Body of pancreas (tissue), 4 donors: Measurements from ENCODE around the gene APOC4. TPM values are rescaled to one million over a fixed set of nuclear protein-coding genes. Genes with fewer than 3 reads are reported as not detected.

Experiments
- ATAC-seq: fragments of 150-250 bp; one replicate; pipeline ENCODE4 v1.9.1; 2016
- DNase-seq, 4 donors: peaks; one replicate each; pipeline ENCODE4 v3.0.0-alpha.2; 2019
- H3K27ac ChIP-seq, 4 donors: fragments of 200-600 bp; sonication (generic); 1 replicate in 3 of 4; 2 replicates in 1 of 4; pipeline versions ENCODE4 v1.5.1 to v1.6.1; 2016 to 2019; ENCODE audit warnings: mild to moderate bottlenecking in 1 of 4, mixed read lengths in 1 of 4, moderate library complexity in 1 of 4
- H3K27me3 ChIP-seq, 2 donors: fragments of 200-600 bp; sonication (generic); one replicate each; pipeline ENCODE4 v1.6.0; 2016; ENCODE audit warnings: mild to moderate bottlenecking in 1 of 2
- H3K36me3 ChIP-seq, 2 donors: fragments of 200-600 bp; sonication (generic); replicated peaks in 1 of 2; 2 replicates each; pipeline ENCODE4 v1.5.1; 2016; ENCODE audit warnings: low read depth in 2 of 2; ENCODE audit not compliant: insufficient read depth in 1 of 2
- H3K4me1 ChIP-seq: fragments of 200-600 bp; sonication (generic); one replicate; pipeline ENCODE4 v1.6.0; 2016
- H3K4me3 ChIP-seq, 2 donors: fragments of 200-600 bp; sonication (generic); 1 replicate in 1 of 2; 2 replicates in 1 of 2; pipeline ENCODE4 v1.5.1; 2016 to 2019
- H3K9me3 ChIP-seq, 3 donors: fragments of 200-600 bp; sonication (generic); 1 replicate in 2 of 3; 2 replicates in 1 of 3; pipeline ENCODE4 v1.5.1; 2016
- CTCF ChIP-seq, 7 experiments: fragments of 450-650 bp in 4 of 7; fragments of 200-600 bp in 3 of 7; sonication (generic) in 3 of 7; IDR thresholded peaks; one replicate each; pipeline ENCODE4 v1.5.1; 2016 to 2019; ENCODE audit warnings: antibody characterized with exemption in 7 of 7
- POLR2A ChIP-seq, 3 donors: fragments of 450-650 bp; IDR thresholded peaks; one replicate each; pipeline ENCODE4 v1.6.1; 2016; ENCODE audit warnings: antibody characterized with exemption in 3 of 3, mild to moderate bottlenecking in 2 of 3
- WGBS, 2 donors: methylation state at CpG; one replicate each; pipeline ENCODE4 v1.1.5; 2017; 5-methylcytosine and 5-hydroxymethylcytosine counted together
- intact Hi-C: fragments of 100-400 bp; cut with DNase I; formaldehyde crosslinking; loops from one replicate; pipeline ENCODE4 v1.15.1; 2023
- total RNA-seq, 2 donors: library from RNA; depleted of rRNA; stranded (reverse); fragments of >200 nt; gene quantifications; one replicate each; pipeline ENCODE4 v1.1.0, GENCODE V29; 2016

Gene APOC4
- total RNA-seq, 2 donors from 2014 or later: not detected

DNA sequence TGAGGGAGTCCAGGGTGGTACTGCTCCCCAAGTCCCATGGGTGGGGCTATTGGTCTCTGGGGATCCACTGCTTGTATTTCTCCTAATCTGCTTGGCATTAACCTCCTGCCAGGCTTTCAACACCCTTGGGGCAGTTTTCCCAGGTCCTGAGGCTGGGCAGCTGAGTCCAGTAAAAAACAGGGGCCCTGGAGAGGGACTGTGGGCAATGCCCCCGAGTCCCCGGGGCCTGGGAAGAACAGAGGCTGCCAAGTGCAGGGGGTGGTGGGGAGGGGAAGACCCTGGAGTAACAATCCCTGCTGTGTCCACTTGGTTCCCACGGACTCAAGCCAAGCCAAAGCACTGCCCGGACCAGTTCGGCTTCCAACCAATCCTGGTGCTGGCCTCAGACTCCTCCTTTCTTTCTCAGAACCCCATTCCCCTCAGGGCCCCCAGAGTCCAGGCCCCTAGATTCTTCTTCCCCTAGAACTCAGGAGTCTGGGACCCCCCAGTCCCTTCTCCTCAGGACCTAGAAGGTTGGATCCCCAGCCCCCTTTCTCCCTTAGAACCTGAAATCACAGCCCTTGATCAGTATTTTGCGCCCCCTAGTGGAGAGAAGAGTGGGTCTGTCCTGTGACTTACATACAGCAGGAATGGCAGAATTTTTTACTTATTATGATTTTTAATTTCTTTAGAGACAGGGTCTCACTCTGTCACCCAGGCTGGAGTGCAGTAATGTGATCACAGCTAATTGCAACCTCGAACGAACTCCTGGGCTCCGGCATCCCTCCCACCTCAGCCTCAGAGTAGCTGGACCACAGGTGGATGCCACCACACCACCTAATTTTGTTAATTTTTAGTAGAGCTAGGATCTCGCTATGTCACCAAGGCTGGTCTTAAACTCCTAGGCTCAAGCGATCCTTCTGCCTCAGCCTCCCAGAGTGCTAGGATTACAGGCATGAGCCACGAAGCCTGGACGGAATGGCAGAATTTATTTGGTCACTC lies 9.4 kb downstream of the APOC4 start:
- 27 to 30% methylated on average over 10 to 13 of the region's 13 CpGs for WGBS, 2 donors
- DNase-seq: peak; percentile 65 to 83 (median 76)
- Histone ChIP-seq H3K27ac (peak overlapping the region in 3 of 4 donors; percentile 60 to 67 (median 61)), H3K4me3 (no peak overlapping the region), H3K27me3 (no peaks in the 10 kb centered on the region), H3K9me3 (no peaks in the 10 kb centered on the region), H3K4me1 (peaks cover 40% of the 10 kb centered on the region), H3K36me3 (no peaks in the 10 kb centered on the region)
- peak; percentile 28 for ATAC-seq
- intact Hi-C loops: no loop called here
- no peak for TF ChIP-seq POLR2A (IDR thresholded peaks at IDR 0.05)
- peak; percentile 80 to 91 (median 85) for TF ChIP-seq CTCF (IDR thresholded peaks at IDR 0.05)

- no peak for TF ChIP-seq POLR2A (IDR thresholded peaks at IDR 0.05)
- DNase-seq (no peak), ATAC-seq (no peak)
- Histone ChIP-seq H3K36me3 (no peaks in the 10 kb centered on the region), H3K27me3 (no peaks in the 10 kb centered on the region), H3K27ac (peak overlapping the region; percentile 75 to 96 (median 93)), H3K4me1 (peaks cover 55% of the 10 kb centered on the region), H3K4me3 (peak overlapping the region; percentile 80 to 95), H3K9me3 (no peaks in the 10 kb centered on the region)
- 18 to 23% methylated on average over 12 to 13 of the region's 13 CpGs for WGBS, 2 donors
- intact Hi-C loops: no loop called here
Observed at GRCh38 chr19:44954278-44954648, 12.2 kb downstream of the APOC4 start.

GRCh38 chr19:44954649-44955504 lies 12.8 kb downstream of the APOC4 start, which contains the start of gene CLPTM1:
Gene CLPTM1, plus strand, starts transcription at chr19:44955380. Its CDS starts 16 bp downstream, at chr19:44955396.
- peaks cover 58% of the 10 kb centered on the region for H3K4me1 ChIP-seq
- H3K27me3 ChIP-seq: no peaks in the 10 kb centered on the region
- peak in 3 of 7 experiments; percentile 26 to 35 (median 34) for TF ChIP-seq CTCF (IDR thresholded peaks at IDR 0.05)
- peak; percentile 33 to 87 (median 79) for TF ChIP-seq POLR2A (IDR thresholded peaks at IDR 0.05)
- H3K27ac ChIP-seq: peak within 1 kb of the TSS; percentile 75 to 96 (median 93)
- intact Hi-C loops: no loop called here
- H3K4me3 ChIP-seq: peak within 1 kb of the TSS; percentile 80 to 95
- no peaks in the 10 kb centered on the region for H3K9me3 ChIP-seq
- H3K36me3 ChIP-seq: no peaks in the 10 kb centered on the region
- ATAC-seq: peak; percentile 95
- 0% methylated on average over 56 to 64 of the region's 65 CpGs for WGBS, 2 donors
- DNase-seq: peak; percentile 97 to 98 (median 98)

DNA sequence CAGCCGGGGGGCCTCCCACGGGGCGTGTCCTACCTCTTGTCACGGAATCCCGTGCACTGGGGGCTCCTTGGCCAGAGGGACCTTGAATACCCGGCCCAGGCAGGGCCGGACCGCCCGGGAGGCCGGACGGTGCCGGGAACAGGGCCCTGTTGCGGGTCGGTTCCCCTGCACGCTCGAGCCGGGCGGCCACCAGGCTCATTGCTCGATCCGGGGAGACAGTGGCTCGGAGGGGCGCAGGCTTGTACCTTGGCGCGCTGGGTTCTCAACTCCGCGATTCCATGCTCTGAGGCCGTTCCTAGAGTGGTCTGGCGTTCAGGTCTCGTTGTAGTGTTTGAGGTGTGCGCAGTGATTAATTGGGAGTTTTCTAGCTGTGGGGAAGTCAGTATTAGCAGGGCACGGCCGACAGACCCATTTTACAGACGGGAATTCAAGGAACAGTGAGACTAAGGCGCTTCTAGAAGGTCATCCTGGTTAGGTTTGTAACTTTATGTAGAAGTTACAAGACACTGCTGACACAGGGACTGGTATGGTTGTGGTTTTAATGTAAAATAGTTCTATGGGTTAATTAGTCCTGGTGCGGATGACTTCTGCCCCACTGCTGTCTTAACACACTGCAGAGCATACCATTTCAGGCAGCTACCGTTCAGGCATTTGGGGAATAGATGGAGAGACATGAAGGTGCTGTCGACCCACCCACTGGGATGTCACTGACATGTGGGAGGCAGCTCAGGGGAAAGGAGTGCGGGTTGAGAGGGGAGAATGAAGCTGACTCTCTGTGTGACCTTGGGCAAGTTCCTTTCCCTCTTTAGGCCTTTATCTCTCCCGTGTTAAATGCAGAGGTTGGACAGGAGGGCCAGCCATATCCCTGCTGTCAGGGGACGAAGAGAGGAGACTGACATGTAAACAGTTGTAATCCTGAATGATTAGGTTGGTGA lies 13.7 kb downstream of the APOC4 start:
- H3K27ac ChIP-seq: peak overlapping the region; percentile 75 to 96 (median 93)
- 1 to 3% methylated on average over 10 to 35 of the region's 40 CpGs for WGBS, 2 donors

More for the DNA sequence above, 13.7 kb downstream of the APOC4 start:
- intact Hi-C loops: no loop called here
- no peak for TF ChIP-seq POLR2A (IDR thresholded peaks at IDR 0.05)
- no peak for TF ChIP-seq CTCF (IDR thresholded peaks at IDR 0.05)
- ATAC-seq: peak; percentile 2
- DNase-seq: no peak
- H3K36me3 ChIP-seq: no peaks in the 10 kb centered on the region
- H3K4me1 ChIP-seq: peaks cover 51% of the 10 kb centered on the region
- H3K9me3 ChIP-seq: no peaks in the 10 kb centered on the region
- H3K27me3 ChIP-seq: no peaks in the 10 kb centered on the region
- H3K4me3 ChIP-seq: peak overlapping the region; percentile 80 to 95
